WTC11 (cell line): Measurements from ENCODE around the gene PPIG.
"Not testable (repeated sequence)": the region's sequence is repeated elsewhere in the genome, so short reads cannot be mapped to it uniquely, and the experiment has no call there.

Source experiments
- ETV6 ChIP-seq: sonication (generic); formaldehyde crosslinking; IDR thresholded peaks from 2 replicates; pipeline ENCODE4 v1.8.1; 2022; ENCODE audit warnings: mild to moderate bottlenecking, missing genetic modification reagents
- GABPB1 ChIP-seq: sonication (generic); formaldehyde crosslinking; IDR thresholded peaks from 2 replicates; pipeline ENCODE4 v1.8.1; 2023; ENCODE audit warnings: mild to moderate bottlenecking, missing genetic modification reagents
- JUN ChIP-seq: sonication (generic); formaldehyde crosslinking; IDR thresholded peaks from 2 replicates; pipeline ENCODE4 v1.8.0; 2023; ENCODE audit warnings: mild to moderate bottlenecking, missing genetic modification reagents
- RELA ChIP-seq: sonication (generic); formaldehyde crosslinking; IDR thresholded peaks from 2 replicates; pipeline ENCODE4 v1.8.1; 2022; ENCODE audit warnings: missing genetic modification reagents, mild to moderate bottlenecking, borderline replicate concordance
- SP1 ChIP-seq: sonication (generic); formaldehyde crosslinking; conservative IDR thresholded peaks from 2 replicates; pipeline ENCODE4 v1.8.1; 2022; ENCODE audit warnings: missing genetic modification reagents
- STAT6 ChIP-seq: sonication (generic); formaldehyde crosslinking; conservative IDR thresholded peaks from 2 replicates; pipeline ENCODE4 v1.8.1; 2023; ENCODE audit warnings: mild to moderate bottlenecking, low read depth, missing genetic modification reagents, moderate library complexity
- TEAD4 ChIP-seq: sonication (generic); formaldehyde crosslinking; IDR thresholded peaks from 2 replicates; pipeline ENCODE4 v1.8.0; 2022; ENCODE audit warnings: mild to moderate bottlenecking, missing genetic modification reagents
- ZNF219 ChIP-seq: sonication (generic); formaldehyde crosslinking; IDR thresholded peaks from 2 replicates; pipeline ENCODE4 v1.8.0; 2023; ENCODE audit warnings: missing genetic modification reagents, mild to moderate bottlenecking, borderline replicate concordance
- ZNF512 ChIP-seq: sonication (generic); formaldehyde crosslinking; IDR thresholded peaks from 2 replicates; pipeline ENCODE4 v1.8.1; 2022; ENCODE audit warnings: missing genetic modification reagents, borderline replicate concordance
- TF ChIP-seq, protein P1 (sequence below): fragments of 200-600 bp; IDR thresholded peaks from 2 replicates; pipeline ENCODE4 v1.8.0; 2022; ENCODE audit warnings: antibody characterized with exemption
- TF ChIP-seq, protein P2 (sequence below): sonication (generic); formaldehyde crosslinking; IDR thresholded peaks from 2 replicates; pipeline ENCODE4 v1.8.1; 2023; ENCODE audit warnings: mild to moderate bottlenecking, moderate library complexity, missing genetic modification reagents
- TF ChIP-seq, protein P3 (sequence below): sonication (generic); formaldehyde crosslinking; IDR thresholded peaks from 2 replicates; pipeline ENCODE4 v1.8.1; 2023; ENCODE audit warnings: mild to moderate bottlenecking, missing genetic modification reagents
- TF ChIP-seq, protein P4 (sequence below): sonication (generic); formaldehyde crosslinking; IDR thresholded peaks from 2 replicates; pipeline ENCODE4 v1.8.1; 2022; ENCODE audit warnings: mild to moderate bottlenecking, missing genetic modification reagents, moderate library complexity, borderline replicate concordance
- TF ChIP-seq, protein P5 (sequence below): sonication (generic); formaldehyde crosslinking; IDR thresholded peaks from 2 replicates; pipeline ENCODE4 v1.8.1; 2022; ENCODE audit warnings: low read depth, missing genetic modification reagents, borderline replicate concordance

GRCh38 chr2:169615982-169616381 is 31.8 kb downstream of the PPIG start:
- TF ChIP-seq, protein P1, sequence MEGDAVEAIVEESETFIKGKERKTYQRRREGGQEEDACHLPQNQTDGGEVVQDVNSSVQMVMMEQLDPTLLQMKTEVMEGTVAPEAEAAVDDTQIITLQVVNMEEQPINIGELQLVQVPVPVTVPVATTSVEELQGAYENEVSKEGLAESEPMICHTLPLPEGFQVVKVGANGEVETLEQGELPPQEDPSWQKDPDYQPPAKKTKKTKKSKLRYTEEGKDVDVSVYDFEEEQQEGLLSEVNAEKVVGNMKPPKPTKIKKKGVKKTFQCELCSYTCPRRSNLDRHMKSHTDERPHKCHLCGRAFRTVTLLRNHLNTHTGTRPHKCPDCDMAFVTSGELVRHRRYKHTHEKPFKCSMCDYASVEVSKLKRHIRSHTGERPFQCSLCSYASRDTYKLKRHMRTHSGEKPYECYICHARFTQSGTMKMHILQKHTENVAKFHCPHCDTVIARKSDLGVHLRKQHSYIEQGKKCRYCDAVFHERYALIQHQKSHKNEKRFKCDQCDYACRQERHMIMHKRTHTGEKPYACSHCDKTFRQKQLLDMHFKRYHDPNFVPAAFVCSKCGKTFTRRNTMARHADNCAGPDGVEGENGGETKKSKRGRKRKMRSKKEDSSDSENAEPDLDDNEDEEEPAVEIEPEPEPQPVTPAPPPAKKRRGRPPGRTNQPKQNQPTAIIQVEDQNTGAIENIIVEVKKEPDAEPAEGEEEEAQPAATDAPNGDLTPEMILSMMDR: not testable (repeated sequence)
- TF ChIP-seq, protein P2, sequence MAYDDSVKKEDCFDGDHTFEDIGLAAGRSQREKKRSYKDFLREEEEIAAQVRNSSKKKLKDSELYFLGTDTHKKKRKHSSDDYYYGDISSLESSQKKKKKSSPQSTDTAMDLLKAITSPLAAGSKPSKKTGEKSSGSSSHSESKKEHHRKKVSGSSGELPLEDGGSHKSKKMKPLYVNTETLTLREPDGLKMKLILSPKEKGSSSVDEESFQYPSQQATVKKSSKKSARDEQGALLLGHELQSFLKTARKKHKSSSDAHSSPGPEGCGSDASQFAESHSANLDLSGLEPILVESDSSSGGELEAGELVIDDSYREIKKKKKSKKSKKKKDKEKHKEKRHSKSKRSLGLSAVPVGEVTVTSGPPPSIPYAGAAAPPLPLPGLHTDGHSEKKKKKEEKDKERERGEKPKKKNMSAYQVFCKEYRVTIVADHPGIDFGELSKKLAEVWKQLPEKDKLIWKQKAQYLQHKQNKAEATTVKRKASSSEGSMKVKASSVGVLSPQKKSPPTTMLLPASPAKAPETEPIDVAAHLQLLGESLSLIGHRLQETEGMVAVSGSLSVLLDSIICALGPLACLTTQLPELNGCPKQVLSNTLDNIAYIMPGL: not testable (repeated sequence)
- TF ChIP-seq, protein P3, sequence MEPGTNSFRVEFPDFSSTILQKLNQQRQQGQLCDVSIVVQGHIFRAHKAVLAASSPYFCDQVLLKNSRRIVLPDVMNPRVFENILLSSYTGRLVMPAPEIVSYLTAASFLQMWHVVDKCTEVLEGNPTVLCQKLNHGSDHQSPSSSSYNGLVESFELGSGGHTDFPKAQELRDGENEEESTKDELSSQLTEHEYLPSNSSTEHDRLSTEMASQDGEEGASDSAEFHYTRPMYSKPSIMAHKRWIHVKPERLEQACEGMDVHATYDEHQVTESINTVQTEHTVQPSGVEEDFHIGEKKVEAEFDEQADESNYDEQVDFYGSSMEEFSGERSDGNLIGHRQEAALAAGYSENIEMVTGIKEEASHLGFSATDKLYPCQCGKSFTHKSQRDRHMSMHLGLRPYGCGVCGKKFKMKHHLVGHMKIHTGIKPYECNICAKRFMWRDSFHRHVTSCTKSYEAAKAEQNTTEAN (CRISPR knock-in tag): not testable (repeated sequence)
- TF ChIP-seq JUN (CRISPR knock-in tag); ZNF219 (CRISPR knock-in tag); RELA (CRISPR knock-in tag); TEAD4 (CRISPR knock-in tag); GABPB1 (CRISPR knock-in tag); STAT6; ZNF512 (CRISPR knock-in tag); ETV6; SP1: not testable (repeated sequence)
- TF ChIP-seq, protein P4, sequence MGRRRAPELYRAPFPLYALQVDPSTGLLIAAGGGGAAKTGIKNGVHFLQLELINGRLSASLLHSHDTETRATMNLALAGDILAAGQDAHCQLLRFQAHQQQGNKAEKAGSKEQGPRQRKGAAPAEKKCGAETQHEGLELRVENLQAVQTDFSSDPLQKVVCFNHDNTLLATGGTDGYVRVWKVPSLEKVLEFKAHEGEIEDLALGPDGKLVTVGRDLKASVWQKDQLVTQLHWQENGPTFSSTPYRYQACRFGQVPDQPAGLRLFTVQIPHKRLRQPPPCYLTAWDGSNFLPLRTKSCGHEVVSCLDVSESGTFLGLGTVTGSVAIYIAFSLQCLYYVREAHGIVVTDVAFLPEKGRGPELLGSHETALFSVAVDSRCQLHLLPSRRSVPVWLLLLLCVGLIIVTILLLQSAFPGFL (CRISPR knock-in tag): not testable (repeated sequence)
- TF ChIP-seq, protein P5, sequence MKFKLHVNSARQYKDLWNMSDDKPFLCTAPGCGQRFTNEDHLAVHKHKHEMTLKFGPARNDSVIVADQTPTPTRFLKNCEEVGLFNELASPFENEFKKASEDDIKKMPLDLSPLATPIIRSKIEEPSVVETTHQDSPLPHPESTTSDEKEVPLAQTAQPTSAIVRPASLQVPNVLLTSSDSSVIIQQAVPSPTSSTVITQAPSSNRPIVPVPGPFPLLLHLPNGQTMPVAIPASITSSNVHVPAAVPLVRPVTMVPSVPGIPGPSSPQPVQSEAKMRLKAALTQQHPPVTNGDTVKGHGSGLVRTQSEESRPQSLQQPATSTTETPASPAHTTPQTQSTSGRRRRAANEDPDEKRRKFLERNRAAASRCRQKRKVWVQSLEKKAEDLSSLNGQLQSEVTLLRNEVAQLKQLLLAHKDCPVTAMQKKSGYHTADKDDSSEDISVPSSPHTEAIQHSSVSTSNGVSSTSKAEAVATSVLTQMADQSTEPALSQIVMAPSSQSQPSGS (CRISPR knock-in tag): not testable (repeated sequence)
